ENCODE measurements around the gene ARHGAP32.
A peak's percentile ranks its signal among the peaks of the same experiment; 100 is the strongest.

Gene ARHGAP32

GRCh38 chr11:128962896-128963295, 229.2 kb downstream of the ARHGAP32 start:
- H3K9ac ChIP-seq (ENCODE audit: low read length): no peak overlapping the region
- H3K79me2 ChIP-seq (ENCODE audit: low read length): no peaks in the 10 kb centered on the region
- H3K9me3 ChIP-seq (ENCODE audit: insufficient read depth, low read length): no peaks in the 10 kb centered on the region
- H3K27ac ChIP-seq (ENCODE audit: low read length): no peak overlapping the region
- H3K4me3 ChIP-seq (ENCODE audit: low read length): no peak overlapping the region
- H3K27me3 ChIP-seq (ENCODE audit: low read depth, low read length): peaks cover 42% of the 10 kb centered on the region
- no peak for TF ChIP-seq CTCF (IDR thresholded peaks at IDR 0.05; ENCODE audit: low read depth, low read length)
- TF ChIP-seq EZH2phosphoT487 (IDR thresholded peaks at IDR 0.05; ENCODE audit: low read depth): no peak
- no peak overlapping the region for H2AFZ ChIP-seq (ENCODE audit: low read depth, low read length)
- H3K4me1 ChIP-seq (ENCODE audit: low read length): peaks cover 24% of the 10 kb centered on the region
- H3K4me2 ChIP-seq (ENCODE audit: low read length): no peak overlapping the region
- H3K36me3 ChIP-seq (replicated peaks; ENCODE audit: low read depth, low read length): no peaks in the 10 kb centered on the region
- no peaks in the 10 kb centered on the region for H4K20me1 ChIP-seq (ENCODE audit: insufficient read depth, low read length)

- Histone ChIP-seq H3K79me2 (ENCODE audit: low read length) (no peaks in the 10 kb centered on the region), H2AFZ (ENCODE audit: low read depth, low read length) (no peak overlapping the region), H3K9me3 (ENCODE audit: insufficient read depth, low read length) (no peaks in the 10 kb centered on the region), H4K20me1 (ENCODE audit: insufficient read depth, low read length) (no peaks in the 10 kb centered on the region), H3K4me3 (ENCODE audit: low read length) (no peak overlapping the region), H3K4me2 (ENCODE audit: low read length) (no peak overlapping the region), H3K36me3 (replicated peaks; ENCODE audit: low read depth, low read length) (no peaks in the 10 kb centered on the region), H3K4me1 (ENCODE audit: low read length) (peaks cover 24% of the 10 kb centered on the region), H3K9ac (ENCODE audit: low read length) (no peak overlapping the region), H3K27me3 (ENCODE audit: low read depth, low read length) (peaks cover 52% of the 10 kb centered on the region), H3K27ac (ENCODE audit: low read length) (no peak overlapping the region)
- no peak for TF ChIP-seq CTCF (IDR thresholded peaks at IDR 0.05; ENCODE audit: low read depth, low read length)
- TF ChIP-seq EZH2phosphoT487 (IDR thresholded peaks at IDR 0.05; ENCODE audit: low read depth): no peak
These were observed 230.5 kb downstream of the ARHGAP32 start for GRCh38 chr11:128961645-128962044.

- Histone ChIP-seq H3K27ac (ENCODE audit: low read length) (no peak overlapping the region), H4K20me1 (ENCODE audit: insufficient read depth, low read length) (no peaks in the 10 kb centered on the region), H3K9ac (ENCODE audit: low read length) (no peak overlapping the region), H3K79me2 (ENCODE audit: low read length) (no peaks in the 10 kb centered on the region), H3K4me2 (ENCODE audit: low read length) (no peak overlapping the region), H2AFZ (ENCODE audit: low read depth, low read length) (no peak overlapping the region), H3K27me3 (ENCODE audit: low read depth, low read length) (peaks cover 80% of the 10 kb centered on the region), H3K36me3 (replicated peaks; ENCODE audit: low read depth, low read length) (no peaks in the 10 kb centered on the region), H3K4me3 (ENCODE audit: low read length) (no peak overlapping the region), H3K4me1 (ENCODE audit: low read length) (peaks cover 12% of the 10 kb centered on the region), H3K9me3 (ENCODE audit: insufficient read depth, low read length) (no peaks in the 10 kb centered on the region)
- TF ChIP-seq EZH2phosphoT487 (IDR thresholded peaks at IDR 0.05; ENCODE audit: low read depth) (no peak), CTCF (IDR thresholded peaks at IDR 0.05; ENCODE audit: low read depth, low read length) (no peak)
These were observed 235.0 kb downstream of the ARHGAP32 start for GRCh38 chr11:128957202-128957482.

- no peak overlapping the region for H3K9ac ChIP-seq (ENCODE audit: low read length)
- H4K20me1 ChIP-seq (ENCODE audit: insufficient read depth, low read length): no peaks in the 10 kb centered on the region
- H3K4me3 ChIP-seq (ENCODE audit: low read length): no peak overlapping the region
- H2AFZ ChIP-seq (ENCODE audit: low read depth, low read length): no peak overlapping the region
- H3K79me2 ChIP-seq (ENCODE audit: low read length): no peaks in the 10 kb centered on the region
- H3K27me3 ChIP-seq (ENCODE audit: low read depth, low read length): peaks cover 77% of the 10 kb centered on the region
- H3K4me1 ChIP-seq (ENCODE audit: low read length): peaks cover 12% of the 10 kb centered on the region
- H3K9me3 ChIP-seq (ENCODE audit: insufficient read depth, low read length): no peaks in the 10 kb centered on the region
- TF ChIP-seq EZH2phosphoT487 (IDR thresholded peaks at IDR 0.05; ENCODE audit: low read depth) (no peak), CTCF (IDR thresholded peaks at IDR 0.05; ENCODE audit: low read depth, low read length) (peak; percentile 89)
- H3K27ac ChIP-seq (ENCODE audit: low read length): no peak overlapping the region
- peak overlapping the region; percentile 38; the same call in 1 of the 2 replicates for H3K4me2 ChIP-seq (ENCODE audit: low read length)
- H3K36me3 ChIP-seq (replicated peaks; ENCODE audit: low read depth, low read length): no peaks in the 10 kb centered on the region
These were observed 235.5 kb downstream of the ARHGAP32 start for GRCh38 chr11:128956401-128957201.
